Activated T-helper 17 cell treated with anti-CD3 and anti-CD28 coated beads, Interleukin-2, amount 50 U/mL, for 72 hours (primary cell): ENCODE measurements around the gene CCDC85B. TPM values are rescaled to one million over a fixed set of nuclear protein-coding genes. Genes with fewer than 3 reads are reported as not detected.
"Not testable (repeated sequence)": the region's sequence is repeated elsewhere in the genome, so short reads cannot be mapped to it uniquely, and the experiment has no call there.

ENCODE experiments used
- ATAC-seq: fragments of 150-1000 bp; cut with Tn5 transposase; replicated peaks from 2 replicates; pipeline ENCODE4 v1.10.0; 2021; ENCODE audit warnings: mild to moderate bottlenecking, moderate library complexity
- H3K27ac Mint-ChIP-seq: one replicate; pipeline ENCODE4 v1.8.0; 2022; ENCODE audit warnings: mixed read lengths
- H3K27me3 Mint-ChIP-seq: one replicate; pipeline ENCODE4 v1.8.0; 2022; ENCODE audit warnings: mixed read lengths
- H3K36me3 Mint-ChIP-seq: one replicate; pipeline ENCODE4 v1.8.0; 2022; ENCODE audit warnings: low read depth, mild to moderate bottlenecking, mixed read lengths
- H3K4me1 Mint-ChIP-seq: one replicate; pipeline ENCODE4 v1.8.0; 2022; ENCODE audit warnings: mixed read lengths
- H3K4me3 Mint-ChIP-seq: one replicate; pipeline ENCODE4 v1.8.0; 2022; ENCODE audit warnings: mild to moderate bottlenecking, mixed read lengths
- H3K9me3 Mint-ChIP-seq: one replicate; pipeline ENCODE4 v1.8.0; 2022; ENCODE audit warnings: mixed read lengths
- total RNA-seq, 2 donors: library from RNA; stranded (reverse); gene quantifications; one replicate each; pipeline ENCODE4 v1.2.3, GENCODE V29; 2022

The CCDC85B gene
- 10 to 100 TPM; 21.0 to 37.2 TPM for total RNA-seq

DNA sequence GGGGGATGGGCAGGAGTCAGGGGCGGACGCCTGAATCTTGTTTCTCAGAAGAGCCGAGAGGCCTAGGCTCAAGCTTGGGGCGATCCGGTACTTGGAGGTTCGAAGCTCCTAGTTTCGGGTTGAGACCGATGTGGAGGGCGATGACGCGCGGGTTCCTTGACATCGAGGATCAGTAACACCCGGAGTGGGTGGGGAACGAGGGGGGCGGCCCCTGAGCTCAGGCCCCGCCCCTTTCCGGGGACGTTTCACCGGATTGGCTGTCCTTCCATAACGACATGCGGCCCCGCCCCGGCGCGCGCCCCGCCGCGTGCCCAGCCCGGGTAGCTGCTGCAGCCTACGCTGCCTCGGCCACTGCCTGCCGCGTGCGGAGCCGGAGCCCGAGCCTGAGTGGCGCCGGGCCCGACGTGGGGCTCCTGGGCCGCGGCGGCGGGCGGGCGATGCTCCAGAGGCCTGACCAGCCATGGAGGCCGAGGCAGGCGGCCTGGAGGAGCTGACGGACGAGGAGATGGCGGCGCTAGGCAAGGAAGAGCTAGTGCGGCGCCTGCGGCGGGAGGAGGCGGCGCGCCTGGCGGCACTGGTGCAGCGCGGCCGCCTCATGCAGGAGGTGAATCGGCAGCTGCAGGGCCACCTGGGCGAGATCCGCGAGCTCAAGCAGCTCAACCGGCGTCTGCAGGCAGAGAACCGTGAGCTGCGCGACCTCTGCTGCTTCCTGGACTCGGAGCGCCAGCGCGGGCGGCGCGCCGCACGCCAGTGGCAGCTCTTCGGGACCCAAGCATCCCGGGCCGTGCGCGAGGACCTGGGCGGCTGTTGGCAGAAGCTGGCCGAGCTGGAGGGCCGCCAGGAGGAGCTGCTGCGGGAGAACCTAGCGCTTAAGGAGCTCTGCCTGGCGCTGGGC lies at the start of gene CCDC85B:
Gene CCDC85B, plus strand, starts transcription at position 350 of the 895 bp plus-strand sequence. Its CDS starts 111 bp downstream, at position 461.
- peaks cover 45% of the 10 kb centered on the region for H3K4me1 Mint-ChIP-seq
- H3K36me3 Mint-ChIP-seq = peaks cover 74% of the 10 kb centered on the region

DNA sequence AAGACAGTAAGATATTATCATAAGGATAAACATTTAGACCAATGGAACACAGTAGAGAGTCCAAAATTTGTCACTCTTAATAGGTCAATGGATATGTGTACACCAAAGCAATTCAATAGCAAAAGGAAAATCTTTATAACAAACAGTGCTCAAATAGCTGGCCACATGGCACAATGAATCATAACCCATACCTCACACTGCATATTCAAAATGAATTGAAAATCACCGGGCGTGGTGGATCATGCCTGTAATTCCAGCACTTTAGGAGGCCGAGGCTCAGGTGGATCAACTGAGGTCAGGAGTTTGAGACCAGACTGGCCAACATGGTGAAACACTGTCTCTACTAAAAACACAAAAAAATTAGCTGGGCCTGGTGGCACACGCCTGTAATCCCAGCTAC lies 48.3 kb upstream of the CCDC85B start:
- no peak for ATAC-seq
- no peaks in the 10 kb centered on the region for H3K27me3 Mint-ChIP-seq
- H3K27ac Mint-ChIP-seq = no peak overlapping the region
- H3K36me3 Mint-ChIP-seq = no peaks in the 10 kb centered on the region
- no peaks in the 10 kb centered on the region for H3K9me3 Mint-ChIP-seq
- no peak overlapping the region for H3K4me3 Mint-ChIP-seq
- no peaks in the 10 kb centered on the region for H3K4me1 Mint-ChIP-seq

More for the DNA sequence above, at the start of gene CCDC85B:
- H3K27me3 Mint-ChIP-seq = no peaks in the 10 kb centered on the region
- no peaks in the 10 kb centered on the region for H3K9me3 Mint-ChIP-seq
- H3K4me3 Mint-ChIP-seq = peak within 1 kb of the TSS; percentile 92
- peak; percentile 76 for ATAC-seq
- H3K27ac Mint-ChIP-seq = peak within 1 kb of the TSS; percentile 88

DNA sequence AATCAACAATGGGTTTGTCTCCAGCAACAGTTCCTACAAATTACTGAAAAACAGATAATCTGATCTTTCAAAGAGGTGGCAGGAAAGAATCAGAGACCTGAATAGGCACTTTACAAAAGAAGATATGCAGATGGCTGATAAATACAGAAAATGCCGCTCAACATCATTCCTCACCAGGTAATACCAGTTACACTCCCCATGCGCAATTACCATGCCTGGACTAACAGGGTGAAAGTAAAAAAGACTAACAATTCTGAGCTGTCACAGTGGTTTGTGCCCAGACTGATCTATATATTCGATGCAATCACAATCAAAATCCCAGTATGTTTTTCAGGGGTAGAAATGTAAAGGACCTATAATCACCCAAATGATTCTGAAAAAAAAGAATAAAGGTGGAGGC lies 46.7 kb upstream of the CCDC85B start:
- H3K27me3 Mint-ChIP-seq = no peaks in the 10 kb centered on the region
- no peak overlapping the region for H3K4me3 Mint-ChIP-seq
- ATAC-seq = no peak
- no peaks in the 10 kb centered on the region for H3K36me3 Mint-ChIP-seq
- no peak overlapping the region for H3K27ac Mint-ChIP-seq
- H3K9me3 Mint-ChIP-seq = no peaks in the 10 kb centered on the region
- H3K4me1 Mint-ChIP-seq = no peaks in the 10 kb centered on the region

DNA sequence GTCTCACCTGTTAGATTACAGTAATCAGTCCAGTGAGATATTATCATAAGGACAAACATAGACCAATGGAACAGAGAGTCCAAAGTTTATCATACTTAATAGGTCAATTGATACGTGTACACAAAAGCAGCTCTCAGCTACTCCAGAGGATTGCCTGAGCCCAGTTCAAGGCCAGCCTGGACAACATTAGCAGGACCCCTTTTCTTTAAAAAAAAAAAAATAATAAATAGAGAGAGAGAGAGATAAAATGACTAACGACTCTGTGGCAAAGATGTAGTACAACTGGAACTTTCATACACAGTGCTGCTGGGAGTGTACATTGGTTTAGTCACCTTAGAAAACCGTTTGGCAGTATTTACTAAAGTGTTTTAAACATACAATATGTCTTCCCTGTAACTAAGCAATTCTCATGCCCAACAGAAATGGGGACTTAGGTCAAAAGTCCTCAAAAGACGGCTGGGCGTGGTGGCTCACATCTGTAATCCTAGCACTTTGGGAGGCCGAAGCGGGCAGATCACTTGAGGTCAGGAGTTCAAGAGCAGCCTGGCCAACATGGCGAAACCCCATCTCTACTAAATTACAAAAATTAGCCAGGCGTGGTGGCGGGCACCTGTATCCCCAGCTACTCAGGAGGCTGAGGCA lies 46.1 kb upstream of the CCDC85B start:
- Mint-ChIP-seq H3K27ac (no peak overlapping the region), H3K9me3 (no peaks in the 10 kb centered on the region), H3K4me3 (no peak overlapping the region), H3K27me3 (no peaks in the 10 kb centered on the region), H3K36me3 (no peaks in the 10 kb centered on the region), H3K4me1 (no peaks in the 10 kb centered on the region)
- ATAC-seq = no peak

DNA sequence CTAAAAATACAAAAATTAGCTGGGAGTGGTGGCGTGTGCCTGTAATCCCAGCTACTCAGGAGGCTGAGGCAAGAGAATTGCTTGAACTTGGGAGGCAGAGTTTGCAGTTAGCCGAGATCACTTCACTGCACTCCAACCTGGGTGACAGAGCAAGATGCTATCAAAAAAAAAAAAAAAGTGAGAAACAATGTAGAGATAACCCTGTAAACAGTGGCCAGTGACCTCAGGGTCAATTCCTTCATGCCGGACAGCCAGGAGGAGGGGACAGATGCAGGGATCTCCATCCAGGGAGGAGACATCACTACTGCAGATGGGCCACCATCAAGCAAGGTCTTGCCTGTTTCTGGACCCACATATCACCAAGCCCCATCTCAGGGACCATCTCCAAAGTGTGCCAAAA lies 42.7 kb upstream of the CCDC85B start:
- H3K4me1 Mint-ChIP-seq = no peaks in the 10 kb centered on the region
- peaks cover 12% of the 10 kb centered on the region for H3K36me3 Mint-ChIP-seq
- no peaks in the 10 kb centered on the region for H3K27me3 Mint-ChIP-seq
- H3K9me3 Mint-ChIP-seq = no peaks in the 10 kb centered on the region
- no peak overlapping the region for H3K27ac Mint-ChIP-seq
- ATAC-seq = no peak
- no peak overlapping the region for H3K4me3 Mint-ChIP-seq

DNA sequence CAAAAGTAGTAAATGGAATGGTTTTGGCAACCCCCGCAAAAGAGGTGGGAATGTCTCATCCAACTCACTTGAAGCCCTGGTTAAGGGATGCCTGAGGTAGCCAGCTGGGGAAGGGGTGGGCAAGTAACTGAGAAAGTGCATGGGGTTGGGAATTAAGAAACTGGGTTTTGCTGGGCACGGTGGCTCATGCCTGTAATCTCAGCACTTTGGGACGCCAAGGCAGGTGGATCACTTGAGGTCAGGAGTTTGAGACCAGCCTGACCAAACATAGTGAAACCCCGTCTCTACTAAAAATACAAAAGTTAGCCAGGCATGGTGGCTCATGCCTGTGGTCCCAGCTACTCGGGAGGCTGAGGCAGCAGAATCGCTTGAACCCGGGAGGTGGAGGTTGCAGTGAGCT lies 41.8 kb upstream of the CCDC85B start:
- not testable (repeated sequence) for H3K4me1 Mint-ChIP-seq, H3K4me3 Mint-ChIP-seq, H3K27ac Mint-ChIP-seq, H3K27me3 Mint-ChIP-seq, H3K9me3 Mint-ChIP-seq, ATAC-seq
- peaks cover 21% of the 10 kb centered on the region for H3K36me3 Mint-ChIP-seq

DNA sequence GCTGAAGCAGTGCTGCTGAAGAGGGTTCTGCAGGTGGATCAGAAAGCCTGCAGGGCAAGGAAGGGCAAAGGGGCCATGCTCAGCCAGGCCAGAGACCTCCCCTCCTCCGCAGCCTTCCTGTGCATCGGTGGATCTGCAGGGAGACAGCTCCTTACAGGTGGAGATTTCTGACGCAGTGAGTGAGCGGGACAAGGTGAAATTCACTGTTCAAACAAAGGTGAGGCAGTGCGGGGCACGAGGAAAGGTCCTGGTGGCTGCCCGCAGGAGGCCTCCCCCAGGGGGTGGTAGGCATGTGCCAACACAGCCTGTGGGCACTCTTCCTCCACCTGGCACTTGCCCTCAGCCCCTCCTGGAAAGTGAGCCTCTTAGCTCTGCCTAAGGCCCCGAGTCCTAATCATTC lies 41.1 kb upstream of the CCDC85B start:
- Mint-ChIP-seq H3K27ac (peak overlapping the region; percentile 36), H3K36me3 (peaks cover 28% of the 10 kb centered on the region), H3K27me3 (no peaks in the 10 kb centered on the region), H3K4me3 (no peak overlapping the region), H3K9me3 (no peaks in the 10 kb centered on the region), H3K4me1 (peaks cover 2% of the 10 kb centered on the region)
- no peak for ATAC-seq

DNA sequence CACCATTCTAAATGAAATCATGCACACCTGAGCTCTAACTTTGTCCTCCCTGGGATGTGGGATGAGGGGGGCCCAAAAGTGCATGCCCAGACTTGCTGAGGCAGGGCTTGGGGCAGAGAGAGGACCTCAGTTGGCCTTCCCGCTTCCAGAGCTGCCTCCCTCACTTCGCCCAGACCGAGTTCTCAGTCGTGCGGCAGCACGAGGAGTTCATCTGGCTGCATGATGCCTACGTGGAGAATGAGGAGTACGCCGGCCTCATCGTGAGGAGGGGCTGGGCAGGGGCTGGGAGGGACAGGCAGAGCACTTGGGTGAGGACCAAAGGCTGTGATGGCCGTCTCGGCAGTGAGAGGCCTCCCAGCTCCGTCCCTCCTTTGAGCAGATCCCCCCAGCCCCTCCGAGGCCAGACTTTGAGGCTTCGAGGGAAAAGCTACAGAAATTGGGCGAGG lies 40.7 kb upstream of the CCDC85B start:
- Mint-ChIP-seq H3K4me1 (peaks cover 6% of the 10 kb centered on the region), H3K27ac (peak overlapping the region; percentile 36), H3K9me3 (no peaks in the 10 kb centered on the region), H3K27me3 (no peaks in the 10 kb centered on the region), H3K4me3 (no peak overlapping the region), H3K36me3 (peaks cover 32% of the 10 kb centered on the region)
- no peak for ATAC-seq

DNA sequence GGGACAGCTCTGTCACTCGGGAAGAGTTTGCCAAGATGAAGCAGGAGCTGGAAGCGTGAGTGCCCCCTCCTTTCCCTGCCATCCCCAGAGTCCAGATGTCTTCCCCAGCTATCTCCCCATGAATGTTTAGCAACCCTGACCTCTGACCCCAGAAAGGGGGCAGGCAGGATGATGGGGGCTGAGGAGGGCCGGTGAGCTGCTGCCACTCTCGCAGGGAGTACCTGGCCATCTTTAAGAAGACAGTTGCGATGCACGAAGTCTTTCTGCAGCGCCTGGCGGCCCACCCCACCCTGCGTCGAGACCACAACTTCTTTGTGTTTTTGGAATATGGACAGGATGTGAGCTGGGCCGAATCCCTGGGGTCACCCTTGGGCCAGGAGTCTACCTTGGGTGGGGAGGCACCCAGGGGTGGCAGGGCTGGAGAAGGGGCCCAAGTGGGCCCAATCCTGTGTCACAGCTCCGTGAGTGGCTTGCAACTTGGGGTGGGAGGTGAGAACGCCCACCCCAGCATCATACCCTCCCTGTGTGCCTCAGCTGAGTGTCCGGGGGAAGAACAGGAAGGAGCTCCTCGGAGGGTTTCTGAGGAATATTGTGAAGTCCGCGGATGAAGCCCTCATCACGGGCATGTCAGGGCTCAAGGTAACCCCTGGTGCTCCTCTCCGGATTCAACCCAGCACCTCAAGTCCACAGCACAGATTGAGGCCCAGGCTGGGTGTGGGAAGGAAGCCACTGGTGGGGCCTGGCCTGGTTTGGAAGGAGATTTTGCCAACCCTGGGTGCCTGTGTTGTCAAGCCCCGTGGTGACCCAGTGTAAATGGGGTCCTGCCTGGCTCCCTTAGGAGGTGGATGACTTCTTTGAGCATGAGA lies 40.0 kb upstream of the CCDC85B start:
- Mint-ChIP-seq H3K4me3 (no peak overlapping the region), H3K27ac (no peak overlapping the region), H3K9me3 (no peaks in the 10 kb centered on the region), H3K36me3 (peaks cover 39% of the 10 kb centered on the region), H3K27me3 (no peaks in the 10 kb centered on the region), H3K4me1 (peaks cover 8% of the 10 kb centered on the region)
- ATAC-seq = peak; percentile 8

DNA sequence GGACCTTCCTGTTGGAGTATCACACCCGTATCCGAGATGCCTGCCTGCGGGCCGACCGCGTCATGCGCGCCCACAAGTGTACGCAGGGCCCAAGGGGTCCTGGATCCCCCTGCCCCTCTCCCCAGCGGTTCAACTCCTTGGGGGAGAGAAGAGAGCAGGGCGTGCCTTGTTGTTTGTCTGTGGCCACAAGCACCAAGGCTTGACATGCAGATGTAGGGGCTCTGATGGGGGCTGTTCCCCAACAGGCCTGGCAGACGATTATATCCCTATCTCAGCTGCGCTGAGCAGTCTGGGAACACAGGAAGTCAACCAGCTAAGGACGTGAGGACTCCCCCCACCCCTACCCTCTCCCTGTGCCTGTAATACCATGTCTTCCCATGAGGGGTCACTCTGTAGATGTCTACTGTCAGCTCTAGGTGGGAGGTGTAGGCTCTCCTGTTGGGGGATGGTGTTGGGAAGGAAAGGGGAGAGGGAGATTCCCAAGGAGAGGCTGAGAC lies 39.3 kb upstream of the CCDC85B start:
- Mint-ChIP-seq H3K4me1 (peaks cover 11% of the 10 kb centered on the region), H3K27ac (no peak overlapping the region), H3K36me3 (peaks cover 45% of the 10 kb centered on the region), H3K27me3 (no peaks in the 10 kb centered on the region), H3K4me3 (no peak overlapping the region), H3K9me3 (no peaks in the 10 kb centered on the region)
- ATAC-seq = peak; percentile 63

DNA sequence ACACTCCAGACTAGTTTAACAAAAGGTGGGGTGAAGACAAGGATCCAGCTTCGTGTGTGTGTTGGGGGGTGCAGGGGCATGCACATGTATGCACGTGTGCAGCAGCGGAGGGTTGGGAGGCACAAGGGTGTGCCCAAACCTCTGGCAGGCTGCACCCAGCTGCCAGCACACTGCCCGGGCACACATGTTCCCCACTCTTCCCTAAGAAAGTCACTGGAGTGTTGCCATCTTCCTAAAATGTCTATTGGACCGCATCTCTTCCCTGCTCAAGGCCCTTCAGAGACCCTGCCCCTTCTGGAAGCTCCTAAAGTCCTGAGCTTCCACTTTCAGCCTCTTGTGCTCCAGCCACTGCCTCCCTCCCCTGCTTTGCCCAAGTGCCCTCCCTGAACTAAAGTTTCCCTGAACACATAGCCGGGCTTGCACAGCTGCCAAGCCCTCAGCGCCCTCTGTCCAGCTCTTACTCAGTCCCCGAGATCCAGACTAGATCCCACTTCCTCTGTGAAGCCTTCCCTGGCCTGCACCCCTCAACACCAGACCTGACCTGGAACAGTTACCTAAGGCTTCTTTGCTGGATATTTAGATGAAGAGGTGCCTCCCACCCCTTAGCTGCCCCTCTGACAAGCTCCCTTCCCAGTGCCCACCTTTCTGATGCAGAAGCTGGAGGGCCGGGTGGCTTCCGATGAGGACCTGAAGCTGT lies 38.5 kb upstream of the CCDC85B start:
- Mint-ChIP-seq H3K4me3 (no peak overlapping the region), H3K27ac (peak overlapping the region; percentile 29), H3K4me1 (peaks cover 19% of the 10 kb centered on the region), H3K36me3 (peaks cover 54% of the 10 kb centered on the region), H3K27me3 (no peaks in the 10 kb centered on the region), H3K9me3 (no peaks in the 10 kb centered on the region)
- ATAC-seq = peak; percentile 5

DNA sequence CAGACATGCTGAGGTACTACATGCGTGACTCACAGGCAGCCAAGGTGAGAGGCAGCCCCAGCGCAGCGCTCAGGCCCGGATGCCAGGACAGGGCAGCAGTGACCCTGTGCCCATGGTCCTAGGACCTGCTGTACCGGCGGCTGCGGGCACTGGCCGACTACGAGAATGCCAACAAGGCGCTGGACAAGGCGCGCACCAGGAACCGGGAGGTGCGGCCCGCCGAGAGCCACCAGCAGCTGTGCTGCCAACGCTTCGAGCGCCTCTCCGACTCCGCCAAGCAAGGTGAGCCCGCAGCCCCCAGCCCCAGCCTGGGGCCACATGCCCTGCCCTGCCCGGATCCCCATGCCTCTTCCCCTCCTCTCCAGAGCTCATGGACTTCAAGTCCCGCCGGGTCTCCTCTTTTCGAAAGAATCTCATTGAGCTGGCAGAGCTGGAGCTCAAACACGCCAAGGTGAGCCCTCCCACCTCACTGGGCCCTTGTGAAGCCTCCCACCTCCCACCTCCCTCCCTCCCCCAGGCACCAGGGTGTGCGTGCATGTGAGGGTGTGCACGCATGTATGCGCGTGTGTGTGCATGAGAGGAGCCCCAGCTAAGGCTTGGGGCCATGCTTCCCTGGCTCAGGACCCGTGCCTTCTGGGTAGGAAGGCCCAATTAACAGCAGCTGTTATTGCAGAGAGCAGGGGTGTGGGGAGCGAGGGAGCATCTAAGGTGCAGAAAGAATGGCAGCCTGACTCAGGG lies 37.8 kb upstream of the CCDC85B start:
- H3K4me1 Mint-ChIP-seq = peaks cover 19% of the 10 kb centered on the region
- H3K9me3 Mint-ChIP-seq = no peaks in the 10 kb centered on the region
- H3K27me3 Mint-ChIP-seq = no peaks in the 10 kb centered on the region
- ATAC-seq = no peak
- H3K4me3 Mint-ChIP-seq = no peak overlapping the region
- H3K27ac Mint-ChIP-seq = peak overlapping the region; percentile 29
- peaks cover 57% of the 10 kb centered on the region for H3K36me3 Mint-ChIP-seq

DNA sequence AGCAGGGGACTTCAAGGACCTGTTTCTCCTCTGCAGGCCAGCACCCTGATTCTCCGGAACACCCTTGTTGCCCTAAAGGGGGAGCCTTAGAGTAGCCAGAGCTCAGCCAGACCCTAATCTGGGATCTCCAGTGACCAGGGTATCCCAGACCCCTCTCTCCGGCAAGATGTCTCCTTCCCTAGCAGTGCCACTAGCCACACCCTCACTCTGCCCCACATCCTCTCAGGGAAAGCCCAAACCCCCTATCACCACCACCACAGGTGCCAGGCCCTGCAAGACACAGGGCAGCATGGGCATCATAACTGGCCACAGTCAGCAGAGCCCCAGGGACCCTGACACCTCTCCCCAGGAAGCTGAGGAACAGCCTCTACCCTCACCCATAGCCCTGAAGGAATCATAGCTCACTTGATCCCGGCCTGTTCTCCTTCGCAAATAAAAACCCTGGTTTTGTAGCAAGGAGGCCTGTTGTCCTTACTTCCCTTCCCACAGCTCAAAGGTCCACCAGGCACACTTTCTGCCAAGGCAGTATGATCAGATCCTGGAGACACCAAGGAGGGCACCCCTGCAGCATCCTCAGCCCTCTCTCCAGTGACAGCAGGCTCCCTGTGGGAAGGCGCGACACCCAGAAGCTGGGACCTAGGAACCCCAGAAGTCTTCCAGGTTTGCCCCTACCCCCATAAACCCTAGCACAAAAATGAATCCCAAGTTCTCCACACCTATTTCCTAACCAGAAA lies 37.1 kb upstream of the CCDC85B start:
- H3K36me3 Mint-ChIP-seq = peaks cover 63% of the 10 kb centered on the region
- peaks cover 19% of the 10 kb centered on the region for H3K4me1 Mint-ChIP-seq
- no peaks in the 10 kb centered on the region for H3K27me3 Mint-ChIP-seq
- H3K27ac Mint-ChIP-seq = peak overlapping the region; percentile 67
- H3K9me3 Mint-ChIP-seq = no peaks in the 10 kb centered on the region
- peak overlapping the region; percentile 89 for H3K4me3 Mint-ChIP-seq
- no peak for ATAC-seq
